Lower leg skin (tissue), 3 donors: ENCODE results near the gene KIFAP3.
"Not testable (repeated sequence)": the region's sequence is repeated elsewhere in the genome, so short reads cannot be mapped to it uniquely, and the experiment has no call there.

Experiments used
- CTCF ChIP-seq, 3 donors: fragments of 450-650 bp; IDR thresholded peaks; one replicate each; pipeline ENCODE4 v1.5.1; 2016; ENCODE audit warnings: antibody characterized with exemption in 3 of 3, mild to moderate bottlenecking in 3 of 3, moderate library complexity in 2 of 3
- POLR2A ChIP-seq, 2 donors: fragments of 450-650 bp; IDR thresholded peaks; one replicate each; pipeline ENCODE4 v1.6.1; 2016 to 2017; ENCODE audit warnings: antibody characterized with exemption in 2 of 2, mild to moderate bottlenecking in 1 of 2, moderate library complexity in 1 of 2

GRCh38 chr1:169871988-169872387, 202.5 kb downstream of the KIFAP3 start:
- TF ChIP-seq CTCF, POLR2A (IDR thresholded peaks at IDR 0.05): not testable (repeated sequence)
